ENCODE results near the gene KLHL3.
A peak's percentile ranks its signal among the peaks of the same experiment; 100 is the strongest.

Gene KLHL3

GRCh38 chr5:137629646-137630045, 106.2 kb downstream of the KLHL3 start:
- DNase-seq = peak; percentile 33
- H3K9me3 ChIP-seq = no peaks in the 10 kb centered on the region

GRCh38 chr5:137627706-137628105, 108.2 kb downstream of the KLHL3 start:
- Histone ChIP-seq H3K4me1 (peaks cover 5% of the 10 kb centered on the region; the same call in 1 of the 2 replicates), H3K36me3 (no peaks in the 10 kb centered on the region), H3K4me3 (ENCODE audit: low read depth, low read length) (no peak overlapping the region), H3K27me3 (no peaks in the 10 kb centered on the region), H3K9me3 (no peaks in the 10 kb centered on the region)
- DNase-seq = no peak
- no peak for TF ChIP-seq CTCF (IDR thresholded peaks at IDR 0.05; ENCODE audit: low read depth, low read length)

More at GRCh38 chr5:137629646-137630045, 106.2 kb downstream of the KLHL3 start:
- Histone ChIP-seq H3K36me3 (no peaks in the 10 kb centered on the region), H3K27me3 (no peaks in the 10 kb centered on the region), H3K4me3 (ENCODE audit: low read depth, low read length) (no peak overlapping the region), H3K4me1 (peaks cover 5% of the 10 kb centered on the region; the same call in 1 of the 2 replicates)
- TF ChIP-seq CTCF (IDR thresholded peaks at IDR 0.05; ENCODE audit: low read depth, low read length) = peak; percentile 90

DNA sequence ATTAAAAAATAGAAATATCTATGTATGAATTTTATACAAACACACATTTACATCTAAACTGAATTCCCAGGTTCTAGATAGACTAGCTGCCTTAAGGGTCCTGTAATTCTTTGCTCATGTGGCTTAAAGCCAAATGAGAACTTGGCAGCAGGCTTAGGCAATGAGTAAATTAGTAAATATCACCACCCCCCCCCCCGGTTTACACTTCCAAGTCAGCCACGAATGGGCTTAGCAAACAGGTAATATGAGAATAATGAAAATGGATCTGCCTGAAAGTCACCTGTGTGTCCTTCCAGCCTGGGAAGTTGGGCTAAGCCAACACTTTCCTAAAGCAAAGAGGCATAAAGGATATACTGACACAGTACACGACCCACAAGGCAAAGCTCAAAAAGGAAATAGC, 108.6 kb downstream of the KLHL3 start:
- no peak for DNase-seq
- Histone ChIP-seq H3K36me3 (no peaks in the 10 kb centered on the region), H3K4me3 (ENCODE audit: low read depth, low read length) (no peak overlapping the region), H3K4me1 (peaks cover 5% of the 10 kb centered on the region; the same call in 1 of the 2 replicates), H3K9me3 (no peaks in the 10 kb centered on the region), H3K27me3 (no peaks in the 10 kb centered on the region)
- TF ChIP-seq CTCF (IDR thresholded peaks at IDR 0.05; ENCODE audit: low read depth, low read length) = no peak

DNA sequence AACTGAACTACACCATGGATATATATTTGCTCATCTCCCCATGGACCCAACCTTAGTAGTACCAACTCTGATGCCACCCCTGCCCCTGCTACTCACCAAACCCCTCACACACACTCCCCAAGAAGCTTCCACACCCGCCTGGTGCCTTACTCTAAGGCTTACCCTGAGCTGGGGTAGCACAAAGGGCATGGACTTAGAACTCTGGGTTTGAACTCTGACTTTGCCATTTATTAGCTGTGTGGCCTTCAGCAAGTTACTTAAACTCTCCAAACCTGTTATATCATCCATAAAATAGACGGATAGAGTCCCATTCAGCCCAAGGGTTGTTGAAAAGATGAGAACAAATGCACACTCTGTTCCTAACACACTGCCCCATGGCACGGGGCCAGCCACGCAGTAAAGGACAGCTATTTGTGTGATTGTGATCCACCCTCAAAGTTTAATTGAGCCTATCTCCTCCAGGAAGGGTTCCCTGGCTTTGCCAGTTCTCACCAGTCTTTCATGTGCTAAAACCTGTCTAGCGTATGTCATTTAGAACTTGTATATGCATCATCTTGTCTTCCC, 111.0 kb downstream of the KLHL3 start:
- H3K9me3 ChIP-seq = no peaks in the 10 kb centered on the region
- no peak overlapping the region for H3K4me3 ChIP-seq (ENCODE audit: low read depth, low read length)
- TF ChIP-seq CTCF (IDR thresholded peaks at IDR 0.05; ENCODE audit: low read depth, low read length) = no peak
- H3K27me3 ChIP-seq = no peaks in the 10 kb centered on the region
- H3K36me3 ChIP-seq = no peaks in the 10 kb centered on the region
- H3K4me1 ChIP-seq = peaks cover 7% of the 10 kb centered on the region
- no peak for DNase-seq

- TF ChIP-seq CTCF (IDR thresholded peaks at IDR 0.05; ENCODE audit: low read depth, low read length) = no peak
- H3K27me3 ChIP-seq = no peaks in the 10 kb centered on the region
- H3K4me1 ChIP-seq = peaks cover 12% of the 10 kb centered on the region
- no peaks in the 10 kb centered on the region for H3K36me3 ChIP-seq
- H3K4me3 ChIP-seq (ENCODE audit: low read depth, low read length) = no peak overlapping the region
- no peak for DNase-seq
- H3K9me3 ChIP-seq = no peaks in the 10 kb centered on the region
Observed at GRCh38 chr5:137622850-137623249, 113.0 kb downstream of the KLHL3 start.

- H3K4me3 ChIP-seq (ENCODE audit: low read depth, low read length) = no peak overlapping the region
- no peak for DNase-seq
- no peaks in the 10 kb centered on the region for H3K36me3 ChIP-seq
- H3K9me3 ChIP-seq = no peaks in the 10 kb centered on the region
- no peaks in the 10 kb centered on the region for H3K27me3 ChIP-seq
- peaks cover 12% of the 10 kb centered on the region for H3K4me1 ChIP-seq
- TF ChIP-seq CTCF (IDR thresholded peaks at IDR 0.05; ENCODE audit: low read depth, low read length) = no peak
Observed at GRCh38 chr5:137621861-137622823, 113.7 kb downstream of the KLHL3 start.
